IPS DF 6.9 (cell line): ENCODE data around the gene NTPCR.

Experiments used
- DNase-seq: peaks from one replicate; pipeline ENCODE4 v3.0.0-alpha.2; 2013; ENCODE audit warnings: low read depth, low spot score
- H3K27ac ChIP-seq: one replicate; pipeline ENCODE4 v1.5.1; 2013; ENCODE audit warnings: low read length, control low read depth
- H3K27me3 ChIP-seq: 2 replicates; pipeline ENCODE4 v1.6.1; 2013; ENCODE audit warnings: mild to moderate bottlenecking, low read length; ENCODE audit not compliant: control insufficient read depth, insufficient read depth
- H3K36me3 ChIP-seq: 2 replicates; pipeline ENCODE4 v1.6.1; 2013; ENCODE audit warnings: low read length; ENCODE audit not compliant: control insufficient read depth, insufficient read depth
- H3K4me1 ChIP-seq: 2 replicates; pipeline ENCODE4 v1.6.1; 2013; ENCODE audit warnings: low read length; ENCODE audit not compliant: control insufficient read depth, insufficient read depth
- H3K4me3 ChIP-seq: 2 replicates; pipeline ENCODE4 v1.5.1; 2013; ENCODE audit warnings: mild to moderate bottlenecking, low read length
- H3K9me3 ChIP-seq: 2 replicates; pipeline ENCODE4 v1.6.1; 2013; ENCODE audit warnings: low read length, inconsistent platforms; ENCODE audit not compliant: control insufficient read depth, insufficient read depth
- WGBS: extraction: QIAGEN DNeasy Blood & Tissue Kit; methylation state at CpG from one replicate; pipeline ENCODE4 v1.1.7; 2013; ENCODE audit warnings: mixed read lengths, missing lambda C conversion rate; ENCODE audit not compliant: insufficient read length, insufficient coverage; 5-methylcytosine and 5-hydroxymethylcytosine counted together

The NTPCR gene

GRCh38 chr1:232950197-232951176 lies at the start of gene NTPCR:
NTPCR (plus strand) TSS chr1:232950611; CDS start chr1:232950711, 100 bp downstream.
- no CpG with 5 or more reads among the region's 56 CpGs for WGBS
- Histone ChIP-seq H3K27ac (no peak within 1 kb of the TSS), H3K27me3 (no peaks in the 10 kb centered on the region), H3K4me3 (peak within 1 kb of the TSS; percentile 97; the same call in 1 of the 2 replicates), H3K4me1 (no peaks in the 10 kb centered on the region; the same call in 1 of the 2 replicates), H3K36me3 (no peaks in the 10 kb centered on the region), H3K9me3 (no peaks in the 10 kb centered on the region)
- peak; percentile 83 for DNase-seq

GRCh38 chr1:232900818-232901217 lies 49.6 kb upstream of the NTPCR start:
- DNase-seq, result no peak
- no CpG with 5 or more reads among the region's 10 CpGs for WGBS
- Histone ChIP-seq H3K9me3 (no peaks in the 10 kb centered on the region), H3K4me3 (no peak overlapping the region), H3K4me1 (0 out of 2 replicates have a peak, but pooled peaks cover 3% of the 10 kb centered on the region), H3K36me3 (no peaks in the 10 kb centered on the region), H3K27ac (no peak overlapping the region), H3K27me3 (no peaks in the 10 kb centered on the region)

- H3K4me1 ChIP-seq, result 0 out of 2 replicates have a peak, but pooled peaks cover 3% of the 10 kb centered on the region
- H3K27ac ChIP-seq, result no peak overlapping the region
- no peaks in the 10 kb centered on the region for H3K9me3 ChIP-seq
- H3K4me3 ChIP-seq, result no peak overlapping the region
- WGBS, result no CpG with 5 or more reads among the region's 4 CpGs
- DNase-seq, result no peak
- H3K36me3 ChIP-seq, result no peaks in the 10 kb centered on the region
- H3K27me3 ChIP-seq, result no peaks in the 10 kb centered on the region
Observed at GRCh38 chr1:232901255-232901654, 49.2 kb upstream of the NTPCR start.

- Histone ChIP-seq H3K36me3 (no peaks in the 10 kb centered on the region), H3K9me3 (no peaks in the 10 kb centered on the region), H3K4me3 (no peak overlapping the region), H3K27ac (no peak overlapping the region), H3K27me3 (no peaks in the 10 kb centered on the region), H3K4me1 (0 out of 2 replicates have a peak, but pooled peaks cover 3% of the 10 kb centered on the region)
- WGBS, result no CpG with 5 or more reads among the region's 4 CpGs
- no peak for DNase-seq
Observed at GRCh38 chr1:232902774-232903350, 47.5 kb upstream of the NTPCR start.

DNA sequence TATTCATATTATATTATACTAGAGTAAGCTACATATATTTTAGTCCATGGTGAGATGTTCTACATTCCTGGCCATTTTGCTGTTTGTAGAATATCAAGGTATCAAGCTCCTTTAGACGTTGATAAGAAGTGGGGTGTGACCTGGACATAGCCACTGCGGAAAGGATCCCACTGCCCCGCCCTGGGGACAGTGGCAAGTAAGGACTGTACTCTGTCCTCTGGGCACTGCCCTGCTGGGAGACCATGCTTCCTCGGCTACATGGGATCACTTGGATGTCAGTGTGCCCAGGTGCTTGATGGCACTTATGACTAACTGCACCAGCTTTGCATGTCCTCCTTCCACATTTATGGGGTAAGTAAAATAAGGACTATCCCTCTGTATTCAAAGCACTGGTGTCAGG lies 46.3 kb upstream of the NTPCR start:
- DNase-seq, result no peak

DNA sequence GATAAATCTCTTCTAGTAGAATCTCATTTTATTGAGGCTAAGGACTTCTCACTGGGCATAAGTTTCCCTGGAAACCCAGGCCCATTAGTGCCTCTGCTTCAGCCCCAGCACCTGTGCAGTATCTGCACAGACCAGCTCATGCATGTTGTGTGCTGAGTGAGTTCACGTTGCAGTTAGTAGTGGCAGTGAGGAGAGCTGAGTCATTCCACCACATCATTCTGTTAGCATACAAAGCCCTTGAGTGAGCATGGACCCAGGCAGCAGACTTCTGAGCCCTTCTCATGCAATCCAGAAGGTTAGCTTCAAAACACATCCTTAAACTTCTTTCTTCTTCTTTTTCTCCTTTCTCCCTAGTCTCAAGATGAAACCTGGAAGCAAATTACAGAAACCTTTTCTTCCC lies 45.8 kb upstream of the NTPCR start:
- WGBS, result no CpG with 5 or more reads among the region's 1 CpG
- H3K27ac ChIP-seq, result no peak overlapping the region
- H3K36me3 ChIP-seq, result no peaks in the 10 kb centered on the region
- H3K4me3 ChIP-seq, result no peak overlapping the region
- no peak for DNase-seq
- 0 out of 2 replicates have a peak, but pooled peaks cover 1% of the 10 kb centered on the region for H3K4me1 ChIP-seq
- no peaks in the 10 kb centered on the region for H3K27me3 ChIP-seq
- no peaks in the 10 kb centered on the region for H3K9me3 ChIP-seq

More for the DNA sequence above, 46.3 kb upstream of the NTPCR start:
- no peak overlapping the region for H3K4me3 ChIP-seq
- no peak overlapping the region for H3K27ac ChIP-seq
- 0 out of 2 replicates have a peak, but pooled peaks cover 3% of the 10 kb centered on the region for H3K4me1 ChIP-seq
- H3K27me3 ChIP-seq, result no peaks in the 10 kb centered on the region
- no peaks in the 10 kb centered on the region for H3K9me3 ChIP-seq
- no CpG with 5 or more reads among the region's 4 CpGs for WGBS
- H3K36me3 ChIP-seq, result no peaks in the 10 kb centered on the region

GRCh38 chr1:232905331-232906034 lies 44.9 kb upstream of the NTPCR start:
- DNase-seq, result no peak
- Histone ChIP-seq H3K27me3 (no peaks in the 10 kb centered on the region), H3K4me1 (0 out of 2 replicates have a peak, but pooled peaks cover 1% of the 10 kb centered on the region), H3K27ac (no peak overlapping the region), H3K36me3 (no peaks in the 10 kb centered on the region), H3K9me3 (no peaks in the 10 kb centered on the region), H3K4me3 (no peak overlapping the region)
- no CpG with 5 or more reads among the region's 4 CpGs for WGBS

DNA sequence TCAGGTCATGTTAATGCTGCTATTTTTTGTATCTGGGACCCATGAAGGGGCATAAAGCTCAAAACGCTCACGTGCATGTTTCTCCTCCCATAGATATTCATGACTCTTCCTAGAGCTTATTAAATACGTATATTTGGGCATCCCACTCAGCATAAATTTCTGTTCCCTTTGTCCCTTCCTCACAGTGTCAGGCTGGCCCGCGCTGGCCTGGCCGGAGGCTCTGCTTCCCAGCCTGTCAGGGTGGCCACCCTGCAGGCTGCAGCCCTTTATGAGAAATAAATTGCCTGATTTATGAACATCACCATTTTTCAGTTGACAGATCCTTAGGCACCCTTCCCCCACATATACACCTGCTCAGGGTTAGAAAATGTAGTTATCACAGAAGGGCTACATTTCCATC lies 44.0 kb upstream of the NTPCR start:
- no CpG with 5 or more reads among the region's 6 CpGs for WGBS

DNA sequence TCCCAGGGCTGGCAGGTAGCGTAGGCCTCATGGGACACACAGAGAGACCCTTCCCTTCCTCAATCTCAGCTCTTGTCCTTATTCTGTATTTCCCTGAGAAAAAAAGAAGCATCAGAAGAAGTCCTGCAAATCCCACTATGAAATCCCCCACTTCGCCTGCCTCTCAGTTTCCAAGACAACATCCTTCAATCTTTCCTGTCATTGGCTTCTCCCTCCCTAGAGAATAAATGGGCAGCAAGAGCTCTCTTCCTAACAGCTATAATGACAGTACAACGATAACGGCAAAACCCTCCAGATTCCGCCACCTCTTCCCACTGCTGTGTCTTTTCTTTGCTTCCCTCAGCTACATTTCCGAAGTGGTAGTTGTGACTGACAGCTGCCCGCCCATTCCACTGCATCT lies 41.6 kb upstream of the NTPCR start:
- WGBS, result no CpG with 5 or more reads among the region's 7 CpGs
- no peak for DNase-seq
- H3K27me3 ChIP-seq, result no peaks in the 10 kb centered on the region
- H3K36me3 ChIP-seq, result no peaks in the 10 kb centered on the region
- H3K4me1 ChIP-seq, result 0 out of 2 replicates have a peak, but pooled peaks cover 1% of the 10 kb centered on the region
- no peak overlapping the region for H3K27ac ChIP-seq
- H3K9me3 ChIP-seq, result no peaks in the 10 kb centered on the region
- no peak overlapping the region for H3K4me3 ChIP-seq

More for the DNA sequence above, 44.0 kb upstream of the NTPCR start:
- Histone ChIP-seq H3K27ac (no peak overlapping the region), H3K27me3 (no peaks in the 10 kb centered on the region), H3K9me3 (no peaks in the 10 kb centered on the region), H3K36me3 (no peaks in the 10 kb centered on the region), H3K4me3 (no peak overlapping the region), H3K4me1 (0 out of 2 replicates have a peak, but pooled peaks cover 1% of the 10 kb centered on the region)
- no peak for DNase-seq

GRCh38 chr1:232909752-232910151 lies 40.7 kb upstream of the NTPCR start:
- H3K36me3 ChIP-seq, result no peaks in the 10 kb centered on the region
- no peak for DNase-seq
- no peaks in the 10 kb centered on the region for H3K9me3 ChIP-seq
- no CpG with 5 or more reads among the region's 4 CpGs for WGBS
- H3K4me1 ChIP-seq, result 0 out of 2 replicates have a peak, but pooled peaks cover 1% of the 10 kb centered on the region
- H3K4me3 ChIP-seq, result no peak overlapping the region
- no peaks in the 10 kb centered on the region for H3K27me3 ChIP-seq
- no peak overlapping the region for H3K27ac ChIP-seq
